Natural killer cell (primary cell): Measurements from ENCODE around the gene GBP7. TPM values are rescaled to one million over a fixed set of nuclear protein-coding genes. Genes with fewer than 3 reads are reported as not detected.

ENCODE experiments used
- ATAC-seq, 3 donors: fragments of 150-1000 bp in 2 of 3; fragments of 200-7000 bp in 1 of 3; cut with Tn5 transposase; 1 replicate in 1 of 3; 2 replicates in 2 of 3; pipeline ENCODE4 v1.10.0; 2021; ENCODE audit warnings: mild to moderate bottlenecking in 2 of 3, moderate library complexity in 2 of 3
- DNase-seq, 2 donors: peaks; one replicate each; pipeline versions ENCODE4 v3.0.0 to v3.0.0-alpha.2; 2013 to 2021; ENCODE audit warnings: mixed read lengths in 1 of 2
- H3K27ac ChIP-seq: one replicate; pipeline ENCODE4 v1.5.1; 2013; ENCODE audit warnings: mild to moderate bottlenecking, low read length
- H3K27me3 ChIP-seq: one replicate; pipeline ENCODE4 v1.6.1; 2013; ENCODE audit warnings: low read length; ENCODE audit not compliant: control insufficient read depth, insufficient read depth
- H3K36me3 ChIP-seq: one replicate; pipeline ENCODE4 v1.6.1; 2013; ENCODE audit warnings: low read length; ENCODE audit not compliant: control insufficient read depth, insufficient read depth
- H3K4me1 ChIP-seq: one replicate; pipeline ENCODE4 v1.6.1; 2013; ENCODE audit warnings: low read length; ENCODE audit not compliant: control insufficient read depth, insufficient read depth
- H3K4me3 ChIP-seq: one replicate; pipeline ENCODE4 v1.5.1; 2013; ENCODE audit warnings: low read length
- H3K9me3 ChIP-seq: one replicate; pipeline ENCODE4 v1.6.1; 2013; ENCODE audit warnings: low read length; ENCODE audit not compliant: control insufficient read depth, insufficient read depth
- H3K27ac Mint-ChIP-seq, 2 donors: one replicate each; pipeline ENCODE4 v1.8.0; 2022; ENCODE audit warnings: mild to moderate bottlenecking in 2 of 2, mixed read lengths in 2 of 2, moderate library complexity in 1 of 2
- H3K27me3 Mint-ChIP-seq, 2 donors: one replicate each; pipeline ENCODE4 v1.8.0; 2022; ENCODE audit warnings: low read depth in 2 of 2, mixed read lengths in 2 of 2
- H3K36me3 Mint-ChIP-seq: one replicate; pipeline ENCODE4 v1.8.0; 2022; ENCODE audit warnings: mixed read lengths
- H3K4me1 Mint-ChIP-seq, 2 donors: one replicate each; pipeline ENCODE4 v1.8.0; 2022; ENCODE audit warnings: mixed read lengths in 2 of 2
- H3K4me3 Mint-ChIP-seq: one replicate; pipeline ENCODE4 v1.8.0; 2022; ENCODE audit warnings: mild to moderate bottlenecking, moderate library complexity, mixed read lengths
- H3K9me3 Mint-ChIP-seq, 2 donors: one replicate each; pipeline ENCODE4 v1.8.0; 2022; ENCODE audit warnings: mixed read lengths in 2 of 2
- CTCF ChIP-seq: fragments of 200-600 bp; IDR thresholded peaks from one replicate; pipeline ENCODE4 v1.8.0; 2022; ENCODE audit warnings: antibody characterized with exemption
- WGBS: methylation state at CpG from one replicate; pipeline ENCODE4 v1.1.7; 2013; ENCODE audit warnings: missing lambda C conversion rate; ENCODE audit not compliant: insufficient coverage; 5-methylcytosine and 5-hydroxymethylcytosine counted together
- intact Hi-C: fragments of 100-400 bp; cut with micrococcal nuclease; formaldehyde crosslinking; loops from one replicate; pipeline ENCODE4 v1.14.2; 2022
- total RNA-seq, 4 donors: library from RNA; stranded (reverse); fragments of 120-200 nt in 1 of 4; gene quantifications; one replicate each; pipeline versions ENCODE4 v1.2.3 to v1.2.4, GENCODE V29; 2013 to 2022

Gene GBP7
- total RNA-seq, 3 donors from 2014 or later (not counting 1 experiment from before 2014, with no cell fraction given) = 0.75 TPM; not detected in 2

GRCh38 chr1:89191314-89191713 lies 15.5 kb upstream of the GBP7 start:
- H3K27me3 ChIP-seq = no peaks in the 10 kb centered on the region
- TF ChIP-seq CTCF = no peak
- WGBS = 88% methylated on average over 5 of the region's 5 CpGs
- H3K36me3 ChIP-seq = peaks cover 92% of the 10 kb centered on the region
- no peak overlapping the region for H3K4me3 Mint-ChIP-seq
- peak overlapping the region in 1 of 2 donors; percentile 16 for H3K27ac Mint-ChIP-seq
- H3K27me3 Mint-ChIP-seq = no peaks in the 10 kb centered on the region
- peaks cover 53% of the 10 kb centered on the region for H3K36me3 Mint-ChIP-seq
- H3K4me1 ChIP-seq = peaks cover 6% of the 10 kb centered on the region
- H3K9me3 Mint-ChIP-seq = no peaks in the 10 kb centered on the region
- H3K4me1 Mint-ChIP-seq = peaks cover 59 to 70% of the 10 kb centered on the region in 2 donors
- no peak overlapping the region for H3K27ac ChIP-seq
- no peak for DNase-seq
- no peak overlapping the region for H3K4me3 ChIP-seq
- ATAC-seq = no peak
- no peaks in the 10 kb centered on the region for H3K9me3 ChIP-seq
- intact Hi-C loops = no loop called here

- H3K36me3 ChIP-seq = peaks cover 97% of the 10 kb centered on the region
- no peaks in the 10 kb centered on the region for H3K27me3 ChIP-seq
- Mint-ChIP-seq H3K27ac (peak overlapping the region; percentile 45 to 51), H3K4me1 (peaks cover 46 to 57% of the 10 kb centered on the region in 2 donors), H3K9me3 (no peaks in the 10 kb centered on the region), H3K27me3 (no peaks in the 10 kb centered on the region), H3K4me3 (no peak overlapping the region), H3K36me3 (peaks cover 55% of the 10 kb centered on the region)
- H3K9me3 ChIP-seq = no peaks in the 10 kb centered on the region
- WGBS = 91% methylated on average over 4 of the region's 4 CpGs
- no peak for TF ChIP-seq CTCF
- no peak overlapping the region for H3K4me3 ChIP-seq
- intact Hi-C loops = no loop called here
- ATAC-seq (no peak), DNase-seq (no peak)
- H3K4me1 ChIP-seq = peaks cover under 1% of the 10 kb centered on the region
- no peak overlapping the region for H3K27ac ChIP-seq
These were observed 14.2 kb upstream of the GBP7 start for GRCh38 chr1:89190017-89190416.

- TF ChIP-seq CTCF = no peak
- intact Hi-C loops = no loop called here
- Histone ChIP-seq H3K27me3 (no peaks in the 10 kb centered on the region), H3K27ac (no peak overlapping the region), H3K4me1 (no peaks in the 10 kb centered on the region), H3K4me3 (no peak overlapping the region), H3K9me3 (no peaks in the 10 kb centered on the region), H3K36me3 (peaks cover 22% of the 10 kb centered on the region)
- H3K27ac Mint-ChIP-seq = no peak overlapping the region
- peaks cover 36% of the 10 kb centered on the region for H3K36me3 Mint-ChIP-seq
- peaks cover 4 to 8% of the 10 kb centered on the region in 2 donors for H3K4me1 Mint-ChIP-seq
- DNase-seq (no peak), ATAC-seq (no peak)
- H3K27me3 Mint-ChIP-seq = peaks cover 0 to under 1% of the 10 kb centered on the region in 2 donors
- no peak overlapping the region for H3K4me3 Mint-ChIP-seq
- 97% methylated on average over 2 of the region's 2 CpGs for WGBS
- no peaks in the 10 kb centered on the region for H3K9me3 Mint-ChIP-seq
These were observed 3.5 kb upstream of the GBP7 start for GRCh38 chr1:89179343-89179742.

- DNase-seq (no peak), ATAC-seq (no peak)
- WGBS = 100% methylated on average over 2 of the region's 2 CpGs
- peaks cover 4% of the 10 kb centered on the region for H3K36me3 ChIP-seq
- TF ChIP-seq CTCF = no peak
- Mint-ChIP-seq H3K27me3 (peaks cover 0 to 7% of the 10 kb centered on the region in 2 donors), H3K4me1 (no peaks in the 10 kb centered on the region), H3K36me3 (peaks cover 13% of the 10 kb centered on the region), H3K27ac (no peak overlapping the region), H3K4me3 (no peak overlapping the region), H3K9me3 (no peaks in the 10 kb centered on the region)
- no peaks in the 10 kb centered on the region for H3K4me1 ChIP-seq
- H3K27ac ChIP-seq = no peak overlapping the region
- no peak overlapping the region for H3K4me3 ChIP-seq
- intact Hi-C loops = no loop called here
- no peaks in the 10 kb centered on the region for H3K9me3 ChIP-seq
- H3K27me3 ChIP-seq = no peaks in the 10 kb centered on the region
These were observed 1.2 kb upstream of the GBP7 start for GRCh38 chr1:89176971-89177370.
